ENCODE data around the gene SLC34A2. TPM values are rescaled to one million over a fixed set of nuclear protein-coding genes. Genes with fewer than 3 reads are reported as not detected.

SLC34A2 gene
- total RNA-seq, 2 donors from 2014 or later = 2.0 to 7.3 TPM

GRCh38 chr4:25723409-25723808, 67.8 kb downstream of the SLC34A2 start:
- 56 to 67% methylated on average over 1 of the region's 1 CpG for WGBS, 2 donors
- ATAC-seq = no peak
- Histone ChIP-seq H3K36me3 (replicated peaks in 1 of 2; ENCODE audit: insufficient read depth in 1 of 2, low read depth in 2 of 2) (no peaks in the 10 kb centered on the region), H3K4me1 (no peaks in the 10 kb centered on the region), H3K4me3 (no peak overlapping the region), H3K27me3 (no peaks in the 10 kb centered on the region), H3K9me3 (no peaks in the 10 kb centered on the region), H3K27ac (no peak overlapping the region)
- intact Hi-C loops (cut with DNase I) = no loop called here
- DNase-seq = no peak
- no peak for TF ChIP-seq CTCF (IDR thresholded peaks at IDR 0.05)
- no peak for TF ChIP-seq POLR2A (IDR thresholded peaks at IDR 0.05)

DNA sequence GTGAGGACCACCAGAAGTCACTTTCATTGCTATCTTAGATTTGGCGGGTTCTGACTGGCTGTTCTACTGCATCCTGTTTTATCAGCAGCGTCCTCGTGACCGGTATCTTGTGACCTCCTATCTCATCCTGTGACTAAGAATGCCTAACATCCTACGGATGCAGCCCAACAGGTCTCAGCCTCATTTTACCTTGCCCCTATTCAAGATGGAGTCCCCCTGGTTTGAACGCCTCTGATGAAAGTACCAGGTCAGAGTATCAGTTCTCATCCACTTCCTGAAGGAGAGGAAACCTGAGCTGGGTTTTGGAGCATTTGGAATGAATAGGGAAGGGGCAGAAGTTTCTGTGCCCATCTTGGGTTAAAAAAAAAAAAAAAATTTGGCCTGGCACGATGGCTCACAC, 70.2 kb downstream of the SLC34A2 start:
- 74 to 77% methylated on average over 7 of the region's 7 CpGs for WGBS, 2 donors
- no peaks in the 10 kb centered on the region for H3K4me1 ChIP-seq
- H3K4me3 ChIP-seq = no peak overlapping the region
- H3K9me3 ChIP-seq = no peaks in the 10 kb centered on the region
- intact Hi-C loops (cut with DNase I) = no loop called here
- no peak for DNase-seq
- no peaks in the 10 kb centered on the region for H3K27me3 ChIP-seq
- no peak overlapping the region for H3K27ac ChIP-seq
- H3K36me3 ChIP-seq (replicated peaks in 1 of 2; ENCODE audit: insufficient read depth in 1 of 2, low read depth in 2 of 2) = no peaks in the 10 kb centered on the region
- ATAC-seq = no peak
- TF ChIP-seq CTCF (IDR thresholded peaks at IDR 0.05) (no peak), POLR2A (IDR thresholded peaks at IDR 0.05) (no peak)

DNA sequence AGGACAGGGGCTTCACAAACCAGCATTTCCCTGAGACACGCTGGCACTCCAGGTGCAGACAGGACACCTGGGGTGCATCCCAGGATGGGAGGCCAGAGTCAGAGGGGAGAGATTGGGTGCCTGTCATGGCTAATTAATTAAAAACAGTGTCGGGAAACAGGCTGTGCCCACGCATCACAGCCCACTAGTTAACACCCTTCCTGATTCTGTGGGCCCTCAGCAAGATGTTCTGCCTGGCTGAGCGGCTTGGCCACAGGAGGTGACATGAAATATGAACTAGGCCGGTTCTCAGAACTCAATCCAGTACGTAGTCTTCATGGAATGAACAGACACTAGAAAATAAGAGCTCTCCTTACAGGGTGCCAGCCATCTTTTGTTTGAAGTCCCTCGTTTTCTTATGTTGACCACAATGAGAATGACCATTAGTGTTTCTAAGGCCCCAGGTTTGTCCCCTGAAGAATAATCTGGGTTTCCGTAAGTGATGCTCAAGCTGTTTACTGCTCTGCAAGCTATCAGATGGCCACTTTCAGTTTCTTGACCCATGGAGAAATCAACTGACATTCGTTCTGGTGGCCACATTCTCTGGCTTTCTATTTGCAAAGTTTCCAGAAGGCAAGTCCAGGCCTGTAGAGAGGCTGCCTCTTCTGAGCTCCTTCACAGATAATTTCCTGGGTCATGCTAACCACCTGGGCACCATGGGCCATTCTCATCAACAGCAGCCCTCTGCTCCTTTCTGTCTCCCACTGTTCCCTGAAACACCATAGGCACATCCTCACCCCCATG, 72.3 kb downstream of the SLC34A2 start:
- ATAC-seq (no peak), DNase-seq (no peak)
- TF ChIP-seq POLR2A (IDR thresholded peaks at IDR 0.05) (no peak), CTCF (IDR thresholded peaks at IDR 0.05) (no peak)

More for the DNA sequence above, 72.3 kb downstream of the SLC34A2 start:
- 89 to 94% methylated on average over 8 to 9 of the region's 9 CpGs for WGBS, 2 donors
- H3K27ac ChIP-seq = no peak overlapping the region
- no peaks in the 10 kb centered on the region for H3K4me1 ChIP-seq
- intact Hi-C loops (cut with DNase I) = no loop called here
- H3K36me3 ChIP-seq (replicated peaks in 1 of 2; ENCODE audit: insufficient read depth in 1 of 2, low read depth in 2 of 2) = no peaks in the 10 kb centered on the region
- H3K9me3 ChIP-seq = no peaks in the 10 kb centered on the region
- no peaks in the 10 kb centered on the region for H3K27me3 ChIP-seq
- H3K4me3 ChIP-seq = no peak overlapping the region

Small RNA genes lying within 50 kb of the gene (small RNA-seq; reads per million reads assigned to genes)
- gene AC092436.3 (not detected), gene MTND4LP22 (not detected), gene RPS29P11 (not detected)

Other genes starting within 250 kb of the SLC34A2 start
- 10 to 100 TPM; 32.3 to 64.1 TPM for gene SEL1L3, start 207.1 kb downstream of the SLC34A2 start, total RNA-seq